GM12873 (cell line): ENCODE measurements around the gene LCMT2.

Experiments
- CTCF ChIP-seq: IDR thresholded peaks from 2 replicates; pipeline ENCODE4 v1.5.1; 2012; ENCODE audit warnings: low read depth, mild to moderate bottlenecking, moderate library complexity, low read length, control low read depth; ENCODE audit not compliant: insufficient read depth; ENCODE audit errors: missing control alignments

LCMT2 gene

GRCh38 chr15:43361313-43361903 lies 31.0 kb upstream of the LCMT2 start:
- no peak for TF ChIP-seq CTCF

- TF ChIP-seq CTCF, result no peak
These were observed 30.4 kb upstream of the LCMT2 start for GRCh38 chr15:43360821-43361220.

- TF ChIP-seq CTCF, result no peak
These were observed 22.5 kb upstream of the LCMT2 start for GRCh38 chr15:43352693-43353382.

GRCh38 chr15:43347114-43347513 lies 16.7 kb upstream of the LCMT2 start:
- no peak for TF ChIP-seq CTCF

GRCh38 chr15:43346305-43346704 lies 15.9 kb upstream of the LCMT2 start:
- peak; percentile 18 for TF ChIP-seq CTCF

- no peak for TF ChIP-seq CTCF
These were observed 361 bp upstream of the LCMT2 start for GRCh38 chr15:43330780-43331087.

GRCh38 chr15:43329217-43329959 lies 985 bp downstream of the LCMT2 start:
- no peak for TF ChIP-seq CTCF
